HCT116 (cell line): ENCODE measurements around the gene ZNF804B. TPM values are rescaled to one million over a fixed set of nuclear protein-coding genes. Genes with fewer than 3 reads are reported as not detected.

Source experiments
- ATAC-seq: fragments of 200-7000 bp; cut with Tn5 transposase; 2 replicates; pipeline ENCODE4 v1.9.1; 2020; ENCODE audit warnings: mild to moderate bottlenecking, moderate library complexity
- BruUV-seq: library from RNA; stranded (reverse); fragments of 400-500 nt; replicated peaks from 2 replicates; lab custom pipeline; 2021; lab: Mats Ljungman, UMichigan
- CTCF ChIA-PET: fragments of 300-600 bp; sonication (Branson Sonifier 250); formaldehyde crosslinking; loops from one replicate; lab custom pipeline; 2021; ENCODE audit warnings: antibody characterized with exemption; lab: Charles Lee
- POLR2A ChIA-PET: fragments of 300-600, 350-600 bp; sonication (Branson Sonifier 250); formaldehyde crosslinking; loops from one replicate; lab custom pipeline; 2021; ENCODE audit warnings: antibody characterized with exemption; lab: Charles Lee
- RAD21 ChIA-PET, 2 experiments: fragments of 300-600 bp; sonication (Branson Sonifier 250); formaldehyde crosslinking; loops; one replicate each; lab custom pipeline; 2023; ENCODE audit warnings: low total read pairs in 2 of 2; ENCODE audit not compliant: uncharacterized antibody in 2 of 2, unreplicated experiment in 2 of 2, low non-redundant PET in 1 of 2; lab: Charles Lee
- DNase-seq: peaks from one replicate; pipeline ENCODE4 v3.0.0-alpha.2; 2010; ENCODE audit warnings: low read depth, low spot score
- H2AFZ ChIP-seq: fragments of 200-600 bp; shearing (Covaris generic), sonication (generic); 2 replicates; pipeline ENCODE4 v1.6.1; 2017; ENCODE audit warnings: low read depth, mixed run types, mixed read lengths, antibody characterized with exemption, low read length; ENCODE audit not compliant: poor library complexity, severe bottlenecking
- H3K27ac ChIP-seq: 2 replicates; pipeline ENCODE4 v1.5.1; 2012; ENCODE audit warnings: low read depth, low read length
- H3K27me3 ChIP-seq: fragments of 200-600 bp; sonication (generic); 2 replicates; pipeline ENCODE4 v1.6.1; 2016; ENCODE audit warnings: mixed run types, low read length, mixed read lengths; ENCODE audit not compliant: insufficient read depth
- H3K36me3 ChIP-seq, 2 experiments: fragments of 200-500 bp in 1 of 2; fragments of 200-600 bp in 1 of 2; sonication (Bioruptor generic) in 1 of 2; sonication (generic) in 1 of 2; 2 replicates each; pipeline versions ENCODE4 v1.5.1 to v1.6.1; 2014 to 2016; ENCODE audit warnings: low read length in 2 of 2, inconsistent platforms in 1 of 2, mixed read lengths in 1 of 2, mixed run types in 1 of 2; ENCODE audit not compliant: insufficient read depth in 2 of 2, control insufficient read depth in 1 of 2
- H3K4me1 ChIP-seq, 2 experiments: fragments of 200-600 bp in 1 of 2; sonication (generic) in 1 of 2; 2 replicates each; pipeline versions ENCODE4 v1.5.1 to v1.6.1; 2012 to 2017; ENCODE audit warnings: low read length in 2 of 2, inconsistent platforms in 1 of 2, mild to moderate bottlenecking in 1 of 2, mixed read lengths in 1 of 2, mixed run types in 1 of 2, moderate library complexity in 1 of 2; ENCODE audit not compliant: insufficient read depth in 2 of 2, control insufficient read depth in 1 of 2
- H3K4me2 ChIP-seq: fragments of 200-600 bp; sonication (generic); 2 replicates; pipeline ENCODE4 v1.6.1; 2017; ENCODE audit warnings: mixed run types, low read length, mixed read lengths
- H3K4me3 ChIP-seq, 2 experiments: fragments of 200-600 bp in 1 of 2; sonication (generic) in 1 of 2; replicated peaks in 1 of 2; 2 replicates each; pipeline ENCODE4 v1.5.1; 2011 to 2016; ENCODE audit warnings: low read length in 2 of 2, control low read depth in 1 of 2, low read depth in 1 of 2, mild to moderate bottlenecking in 1 of 2, mixed read lengths in 1 of 2, mixed run types in 1 of 2
- H3K79me2 ChIP-seq: fragments of 200-600 bp; sonication (generic); 2 replicates; pipeline ENCODE4 v1.6.1; 2017; ENCODE audit warnings: mild to moderate bottlenecking, mixed run types, low read length, moderate library complexity, mixed read lengths; ENCODE audit not compliant: insufficient read depth
- H3K9ac ChIP-seq: fragments of 200-600 bp; sonication (generic); 2 replicates; pipeline ENCODE4 v1.6.1; 2016; ENCODE audit warnings: low read length, mixed read lengths
- H3K9me2 ChIP-seq: fragments of 200-600 bp; sonication (generic), shearing (Covaris generic); 2 replicates; pipeline ENCODE4 v1.6.1; 2017; ENCODE audit warnings: mixed run types, mild to moderate bottlenecking, moderate library complexity; ENCODE audit not compliant: insufficient read depth
- H3K9me3 ChIP-seq, 2 experiments: fragments of 200-500 bp in 1 of 2; fragments of 200-600 bp in 1 of 2; sonication (Bioruptor generic) in 1 of 2; sonication (generic) in 1 of 2; 2 replicates each; pipeline ENCODE4 v1.6.1; 2014 to 2017; ENCODE audit warnings: low read length in 2 of 2, mixed read lengths in 2 of 2, inconsistent platforms in 1 of 2, low read depth in 1 of 2, mild to moderate bottlenecking in 1 of 2, mixed run types in 1 of 2, moderate library complexity in 1 of 2; ENCODE audit not compliant: control insufficient read depth in 1 of 2, insufficient read depth in 1 of 2
- H4K20me1 ChIP-seq: fragments of 200-600 bp; sonication (generic), shearing (Covaris generic); 2 replicates; pipeline ENCODE4 v1.6.1; 2017; ENCODE audit warnings: mixed run types, mild to moderate bottlenecking, moderate library complexity; ENCODE audit not compliant: insufficient read depth
- CTCF ChIP-seq, 3 experiments: fragments of 200-600 bp in 1 of 3; sonication (generic) in 1 of 3; IDR thresholded peaks in 2 of 3; conservative IDR thresholded peaks in 1 of 3; 2 replicates each; pipeline ENCODE4 v1.5.1; 2012 to 2017; ENCODE audit warnings: low read depth in 2 of 3, low read length in 2 of 3, antibody characterized with exemption in 1 of 3, borderline replicate concordance in 1 of 3, control low read depth in 1 of 3, mild to moderate bottlenecking in 1 of 3, mixed read lengths in 1 of 3, mixed run types in 1 of 3, moderate library complexity in 1 of 3; ENCODE audit not compliant: insufficient read depth in 1 of 3
- EZH2 ChIP-seq: fragments of 200-600 bp; sonication (generic); IDR thresholded peaks from 2 replicates; pipeline ENCODE4 v1.6.1; 2017; ENCODE audit warnings: antibody characterized with exemption, mixed run types
- EZH2phosphoT487 ChIP-seq: fragments of 200-600 bp; IDR thresholded peaks from 2 replicates; pipeline ENCODE4 v1.6.1; 2018; ENCODE audit warnings: antibody characterized with exemption, borderline replicate concordance
- JUND ChIP-seq: IDR thresholded peaks from 2 replicates; pipeline ENCODE4 v1.6.1; 2012
- POLR2AphosphoS5 ChIP-seq: IDR thresholded peaks from 2 replicates; pipeline ENCODE4 v1.6.1; 2011; ENCODE audit warnings: mild to moderate bottlenecking, low read depth, low read length, moderate library complexity
- RAD21 ChIP-seq: IDR thresholded peaks from 2 replicates; pipeline ENCODE4 v1.6.1; 2012; ENCODE audit warnings: low read depth, mild to moderate bottlenecking
- REST ChIP-seq: IDR thresholded peaks from 2 replicates; pipeline ENCODE4 v1.6.1; 2012; ENCODE audit warnings: low read depth
- TCF7L2 ChIP-seq: IDR thresholded peaks from 2 replicates; pipeline ENCODE4 v1.7.0; 2011; ENCODE audit warnings: borderline replicate concordance, inconsistent platforms; ENCODE audit not compliant: insufficient read depth, insufficient read length; ENCODE audit errors: extremely low read depth
- YY1 ChIP-seq: IDR thresholded peaks from 2 replicates; pipeline ENCODE4 v1.6.1; 2011; ENCODE audit warnings: low read length, low read depth, moderate library complexity, mild to moderate bottlenecking; ENCODE audit not compliant: insufficient replicate concordance; ENCODE audit errors: extremely low read depth
- ZBTB33 ChIP-seq: IDR thresholded peaks from 2 replicates; pipeline ENCODE4 v1.6.1; 2011; ENCODE audit warnings: mild to moderate bottlenecking, low read length, moderate library complexity; ENCODE audit not compliant: insufficient replicate concordance; ENCODE audit errors: extremely low read depth
- ZFX ChIP-seq: fragments of 450-650 bp; IDR thresholded peaks from 2 replicates; pipeline ENCODE4 v1.6.1; 2017
- intact Hi-C: fragments of 100-400 bp; cut with micrococcal nuclease; formaldehyde crosslinking; loops from 2 replicates; pipeline ENCODE4 v1.10.0; 2022
- total RNA-seq: library from RNA; stranded (reverse); gene quantifications from one replicate; pipeline ENCODE4 v1.2.1, GENCODE V29; 2021; ENCODE audit not compliant: unreplicated experiment

The ZNF804B gene
- total RNA-seq, 1 experiment from 2014 or later: not detected

- no peak for TF ChIP-seq EZH2phosphoT487
- TF ChIP-seq TCF7L2: no peak
- no peak for TF ChIP-seq ZFX
- TF ChIP-seq YY1: no peak
- TF ChIP-seq POLR2AphosphoS5: no peak
- Histone ChIP-seq H3K27ac (no peak overlapping the region), H3K36me3 (no peaks in the 10 kb centered on the region), H3K27me3 (no peaks in the 10 kb centered on the region), H3K4me3 (no peak overlapping the region), H3K4me1 (no peaks in the 10 kb centered on the region), H3K9me2 (no peaks in the 10 kb centered on the region), H3K4me2 (no peak overlapping the region), H3K9me3 (no peaks in the 10 kb centered on the region), H3K79me2 (no peaks in the 10 kb centered on the region), H2AFZ (no peak overlapping the region), H3K9ac (no peak overlapping the region), H4K20me1 (no peaks in the 10 kb centered on the region)
- ChIA-PET CTCF (no interaction called here), RAD21 (no interaction called here), POLR2A (no interaction called here)
- DNase-seq (no peak), ATAC-seq (no peak)
- no TSS peak for BruUV-seq
- intact Hi-C loops: no loop called here
Observed at GRCh38 chr7:89332026-89332425, 572.5 kb downstream of the ZNF804B start.

- intact Hi-C loops: no loop called here
- no peak overlapping the region for H3K9ac ChIP-seq
- no peaks in the 10 kb centered on the region for H3K9me3 ChIP-seq
- peak; percentile 7 for DNase-seq
- no peaks in the 10 kb centered on the region for H3K79me2 ChIP-seq
- POLR2A ChIA-PET: no interaction called here
- H3K27ac ChIP-seq: no peak overlapping the region
- no TSS peak for BruUV-seq
- H2AFZ ChIP-seq: no peak overlapping the region
- H3K4me3 ChIP-seq: no peak overlapping the region
- RAD21 ChIA-PET: no interaction called here
- TF ChIP-seq CTCF (IDR thresholded peaks at IDR 0.05 in 2 of 3, conservative IDR thresholded peaks at IDR 0.05 in 1 of 3; ENCODE audit: borderline replicate concordance in 1 of 3, insufficient read depth in 1 of 3, low read depth in 2 of 3, low read length in 2 of 3) (peak in 2 of 3 experiments; percentile 3 to 33; a peak in 1 of 6 replicates), ZBTB33 (no peak), JUND (no peak), EZH2 (no peak), RAD21 (peak; percentile 39; the same call in 1 of the 2 replicates), REST (no peak)
- TF ChIP-seq, all 23 proteins: peak for 2
- ATAC-seq: no peak
- Histone ChIP-seq H4K20me1 (no peaks in the 10 kb centered on the region), H3K4me2 (no peak overlapping the region), H3K36me3 (no peaks in the 10 kb centered on the region), H3K4me1 (no peaks in the 10 kb centered on the region), H3K9me2 (no peaks in the 10 kb centered on the region), H3K27me3 (no peaks in the 10 kb centered on the region)
- CTCF ChIA-PET: no interaction called here
Observed at GRCh38 chr7:89334797-89335196, 575.3 kb downstream of the ZNF804B start.
